ENCODE results near the gene PPIAL4G.
"Not testable (repeated sequence)": the region's sequence is repeated elsewhere in the genome, so short reads cannot be mapped to it uniquely, and the experiment has no call there.

GRCh38 chr1:148483029-148483428 lies at the start of gene PPIAL4G:
- not testable (repeated sequence) for TF ChIP-seq CTCF, POLR2A (IDR thresholded peaks at IDR 0.05)
